Measurements from ENCODE around the gene SCO2. TPM values are rescaled to one million over a fixed set of nuclear protein-coding genes. Genes with fewer than 3 reads are reported as not detected.

The SCO2 gene
- total RNA-seq, 4 donors from 2014 or later, result 1.5 to 10.7 (median 8.3) TPM

GRCh38 chr22:50481045-50481439, 44.4 kb downstream of the SCO2 start:
- TF ChIP-seq, protein P1, sequence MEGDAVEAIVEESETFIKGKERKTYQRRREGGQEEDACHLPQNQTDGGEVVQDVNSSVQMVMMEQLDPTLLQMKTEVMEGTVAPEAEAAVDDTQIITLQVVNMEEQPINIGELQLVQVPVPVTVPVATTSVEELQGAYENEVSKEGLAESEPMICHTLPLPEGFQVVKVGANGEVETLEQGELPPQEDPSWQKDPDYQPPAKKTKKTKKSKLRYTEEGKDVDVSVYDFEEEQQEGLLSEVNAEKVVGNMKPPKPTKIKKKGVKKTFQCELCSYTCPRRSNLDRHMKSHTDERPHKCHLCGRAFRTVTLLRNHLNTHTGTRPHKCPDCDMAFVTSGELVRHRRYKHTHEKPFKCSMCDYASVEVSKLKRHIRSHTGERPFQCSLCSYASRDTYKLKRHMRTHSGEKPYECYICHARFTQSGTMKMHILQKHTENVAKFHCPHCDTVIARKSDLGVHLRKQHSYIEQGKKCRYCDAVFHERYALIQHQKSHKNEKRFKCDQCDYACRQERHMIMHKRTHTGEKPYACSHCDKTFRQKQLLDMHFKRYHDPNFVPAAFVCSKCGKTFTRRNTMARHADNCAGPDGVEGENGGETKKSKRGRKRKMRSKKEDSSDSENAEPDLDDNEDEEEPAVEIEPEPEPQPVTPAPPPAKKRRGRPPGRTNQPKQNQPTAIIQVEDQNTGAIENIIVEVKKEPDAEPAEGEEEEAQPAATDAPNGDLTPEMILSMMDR (IDR thresholded peaks at IDR 0.05; ENCODE audit: low read depth), result no peak

DNA sequence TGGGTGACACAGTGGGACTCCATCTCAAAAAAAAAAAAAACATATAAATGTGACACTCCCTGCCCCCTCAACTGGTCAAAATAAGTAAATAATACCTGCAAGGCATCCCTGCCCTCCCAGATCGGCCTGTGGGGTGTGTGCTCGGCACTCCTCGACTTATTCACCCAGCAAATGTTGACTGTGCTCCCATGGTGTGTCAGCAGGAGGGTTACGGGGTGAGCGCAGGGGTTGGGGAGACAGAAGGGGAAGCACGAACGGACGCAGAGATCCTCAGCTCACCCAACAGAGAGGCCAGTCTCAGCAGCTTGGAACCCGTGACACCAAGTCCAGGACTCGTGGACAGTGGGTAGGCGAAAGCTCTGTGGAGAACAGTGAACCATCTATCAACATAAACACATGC, 45.7 kb downstream of the SCO2 start:
- TF ChIP-seq, protein P1 (IDR thresholded peaks at IDR 0.05; ENCODE audit: low read depth), result no peak

GRCh38 chr22:50477923-50478322, 47.5 kb downstream of the SCO2 start:
- TF ChIP-seq, protein P1 (IDR thresholded peaks at IDR 0.05; ENCODE audit: low read depth), result no peak

DNA sequence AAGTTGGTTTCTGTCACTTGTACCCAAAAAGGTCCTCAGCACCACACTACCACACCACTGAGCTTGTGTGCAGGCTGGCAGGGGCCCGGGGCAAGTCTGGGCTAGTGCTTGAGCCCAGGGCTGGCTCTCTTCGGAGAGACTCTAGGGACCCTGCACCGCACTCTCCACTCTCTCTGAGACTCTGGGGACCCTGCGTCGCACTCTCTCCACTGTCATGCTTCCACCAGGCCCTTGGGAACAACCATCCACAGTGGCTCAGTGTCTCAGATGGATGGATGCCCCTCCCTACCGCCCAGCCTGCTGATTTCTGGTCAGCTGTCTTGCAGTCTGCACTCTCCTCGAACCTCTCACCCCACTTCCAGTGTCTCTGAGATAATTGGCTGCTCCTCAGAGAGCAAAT, 48.5 kb downstream of the SCO2 start:
- TF ChIP-seq, protein P1 (IDR thresholded peaks at IDR 0.05; ENCODE audit: low read depth), result no peak

- TF ChIP-seq, protein P1 (IDR thresholded peaks at IDR 0.05; ENCODE audit: low read depth), result no peak
Observed at GRCh38 chr22:50475652-50476002, 49.8 kb downstream of the SCO2 start.

DNA sequence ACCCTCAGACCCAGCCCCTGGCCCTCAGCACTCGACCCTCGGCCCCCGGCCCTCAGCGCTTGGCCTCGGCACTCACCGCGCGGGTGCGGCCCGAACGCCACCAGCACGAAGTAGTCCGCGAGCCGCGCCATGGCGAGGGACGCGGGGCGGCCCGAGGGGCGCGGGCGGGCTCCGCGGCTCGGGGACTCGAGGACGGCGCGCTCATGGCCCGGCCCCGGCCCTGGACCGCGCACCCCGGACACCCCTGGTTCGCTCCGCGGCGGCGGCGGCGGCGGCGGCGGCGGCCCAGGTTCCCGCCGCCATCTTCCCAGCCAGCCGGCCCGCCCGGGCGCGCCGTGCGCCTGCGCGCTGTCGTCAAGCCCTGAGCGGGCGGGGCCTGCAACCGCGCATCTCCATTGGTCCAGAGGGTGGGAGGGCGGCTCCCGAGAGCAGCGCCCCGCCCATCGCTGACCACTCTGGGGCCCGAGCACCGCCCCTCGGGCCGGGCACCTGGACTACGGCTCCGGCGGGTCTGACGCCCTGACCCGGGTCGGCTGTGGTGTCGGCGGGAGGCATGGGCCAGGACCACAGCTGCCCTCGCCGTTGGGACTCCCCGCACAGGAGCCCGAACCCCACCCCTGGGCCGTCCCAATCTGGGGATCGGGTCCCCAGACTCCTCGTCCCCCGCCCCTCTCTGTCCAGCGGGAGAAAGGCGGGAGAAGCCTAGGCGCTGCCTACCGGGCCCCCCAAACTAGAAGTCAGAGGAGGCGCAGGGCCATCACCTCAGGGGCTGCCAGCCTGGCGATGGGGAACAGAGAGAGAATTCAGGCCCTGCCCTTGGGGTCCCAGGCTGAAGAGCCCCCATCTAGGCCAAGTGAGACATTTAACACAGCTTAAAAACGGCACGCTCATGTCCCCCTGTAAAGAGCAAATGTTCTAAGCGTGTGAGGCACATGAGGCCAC, 50.4 kb downstream of the SCO2 start, which contains the start of gene SBF1:
SBF1 (minus strand) TSS at position 326 of the 942 bp plus-strand sequence; CDS start at position 131, 195 bp downstream.
- TF ChIP-seq, protein P1 (IDR thresholded peaks at IDR 0.05; ENCODE audit: low read depth), result no peak

DNA sequence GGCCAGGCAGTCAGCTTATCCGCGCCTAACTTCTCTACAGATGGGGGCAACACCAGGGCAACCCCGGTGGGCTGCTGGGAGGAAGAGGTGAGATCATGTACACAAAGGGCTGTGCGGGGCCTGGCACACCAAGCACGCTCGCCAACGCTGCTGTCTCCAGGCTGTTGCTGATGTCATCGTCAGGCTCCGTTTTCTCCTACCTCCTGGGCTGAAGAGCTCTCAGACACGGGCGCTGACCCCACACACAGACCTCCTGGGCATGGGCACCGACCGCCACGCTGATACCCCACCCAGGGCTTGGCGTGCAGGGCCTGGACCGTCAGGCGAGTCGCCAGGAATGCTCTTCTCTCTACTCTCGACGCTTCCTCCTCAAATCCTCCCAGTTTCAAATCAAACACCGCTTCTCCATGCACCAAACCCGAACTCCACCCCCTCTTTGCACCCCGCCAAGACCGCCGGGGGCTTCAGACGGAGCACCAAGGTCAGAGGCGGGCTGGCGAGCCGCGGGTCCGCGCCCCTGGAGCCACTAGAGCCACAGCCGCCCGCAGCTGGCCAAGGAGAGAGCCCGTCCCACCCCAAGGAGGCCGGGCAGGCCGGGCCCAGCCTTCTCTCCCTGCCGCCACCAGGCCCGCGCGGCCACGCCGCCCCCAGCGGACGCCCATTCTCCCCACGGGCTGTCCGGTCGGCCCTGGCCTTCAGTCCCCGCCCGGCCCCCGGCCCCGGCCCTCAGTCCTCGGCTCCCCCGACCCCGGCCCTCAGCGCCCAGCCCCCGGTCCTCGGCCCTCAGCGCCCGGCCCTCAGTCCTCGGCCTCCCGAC, 51.3 kb downstream of the SCO2 start:
- TF ChIP-seq, protein P1 (IDR thresholded peaks at IDR 0.05; ENCODE audit: low read depth), result no peak

Data from subcutaneous adipose tissue (tissue), 4 donors.